Measurements from ENCODE around the gene OPTC.

DNA sequence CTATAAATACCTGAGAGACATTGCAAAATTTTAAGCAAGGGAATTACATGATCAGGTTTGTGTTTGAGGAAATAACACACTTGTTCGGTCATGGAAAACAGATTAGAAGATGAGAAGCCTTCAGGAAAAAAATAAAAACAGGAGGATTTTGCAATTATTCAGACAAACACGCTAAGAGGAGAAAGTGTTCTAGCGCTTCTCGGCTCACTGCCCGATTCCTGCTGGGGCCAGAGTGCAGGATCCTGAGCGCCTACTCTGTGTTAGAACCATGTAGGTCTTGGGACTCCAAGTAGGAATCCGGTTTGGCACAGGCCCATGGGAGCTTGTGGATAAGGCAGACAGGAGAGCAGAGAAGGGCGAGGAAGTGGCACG, 26.4 kb upstream of the OPTC start:
- TF ChIP-seq, protein P1, sequence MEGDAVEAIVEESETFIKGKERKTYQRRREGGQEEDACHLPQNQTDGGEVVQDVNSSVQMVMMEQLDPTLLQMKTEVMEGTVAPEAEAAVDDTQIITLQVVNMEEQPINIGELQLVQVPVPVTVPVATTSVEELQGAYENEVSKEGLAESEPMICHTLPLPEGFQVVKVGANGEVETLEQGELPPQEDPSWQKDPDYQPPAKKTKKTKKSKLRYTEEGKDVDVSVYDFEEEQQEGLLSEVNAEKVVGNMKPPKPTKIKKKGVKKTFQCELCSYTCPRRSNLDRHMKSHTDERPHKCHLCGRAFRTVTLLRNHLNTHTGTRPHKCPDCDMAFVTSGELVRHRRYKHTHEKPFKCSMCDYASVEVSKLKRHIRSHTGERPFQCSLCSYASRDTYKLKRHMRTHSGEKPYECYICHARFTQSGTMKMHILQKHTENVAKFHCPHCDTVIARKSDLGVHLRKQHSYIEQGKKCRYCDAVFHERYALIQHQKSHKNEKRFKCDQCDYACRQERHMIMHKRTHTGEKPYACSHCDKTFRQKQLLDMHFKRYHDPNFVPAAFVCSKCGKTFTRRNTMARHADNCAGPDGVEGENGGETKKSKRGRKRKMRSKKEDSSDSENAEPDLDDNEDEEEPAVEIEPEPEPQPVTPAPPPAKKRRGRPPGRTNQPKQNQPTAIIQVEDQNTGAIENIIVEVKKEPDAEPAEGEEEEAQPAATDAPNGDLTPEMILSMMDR (conservative IDR thresholded peaks at IDR 0.05; ENCODE audit: low read length), result no peak
- no peak for TF ChIP-seq EZH2phosphoT487 (IDR thresholded peaks at IDR 0.05; ENCODE audit: borderline replicate concordance)
